GM18519 (cell line): ENCODE results near the gene DDX3X.

Source experiments
- ATAC-seq: cut with Tn5 transposase; IDR thresholded peaks from one replicate; pipeline ENCODE4 v1.9.1; 2021; ENCODE audit warnings: mild to moderate bottlenecking, moderate library complexity; ENCODE audit not compliant: unreplicated experiment, low FRiP score

The DDX3X gene

DNA sequence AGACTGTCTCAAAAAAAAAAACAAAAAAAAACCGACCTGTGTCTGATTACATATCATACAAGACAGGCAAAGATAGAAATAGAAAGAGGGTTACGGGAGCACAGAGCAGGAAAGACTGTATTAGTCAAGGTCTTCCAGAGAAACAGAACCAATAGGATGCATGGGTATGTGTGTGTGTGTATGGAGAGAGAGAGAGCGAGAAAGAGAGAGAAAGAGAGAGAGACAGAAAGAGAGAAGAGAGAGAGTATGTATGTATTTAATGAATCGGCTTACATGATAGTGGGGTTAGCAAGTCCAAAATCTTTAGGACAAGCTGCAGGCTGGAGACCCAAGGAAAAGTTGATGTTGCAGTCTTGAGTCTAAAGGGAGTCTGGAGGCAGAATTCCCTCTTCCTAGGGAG lies 7.5 kb upstream of the DDX3X start:
- ATAC-seq: no peak

DNA sequence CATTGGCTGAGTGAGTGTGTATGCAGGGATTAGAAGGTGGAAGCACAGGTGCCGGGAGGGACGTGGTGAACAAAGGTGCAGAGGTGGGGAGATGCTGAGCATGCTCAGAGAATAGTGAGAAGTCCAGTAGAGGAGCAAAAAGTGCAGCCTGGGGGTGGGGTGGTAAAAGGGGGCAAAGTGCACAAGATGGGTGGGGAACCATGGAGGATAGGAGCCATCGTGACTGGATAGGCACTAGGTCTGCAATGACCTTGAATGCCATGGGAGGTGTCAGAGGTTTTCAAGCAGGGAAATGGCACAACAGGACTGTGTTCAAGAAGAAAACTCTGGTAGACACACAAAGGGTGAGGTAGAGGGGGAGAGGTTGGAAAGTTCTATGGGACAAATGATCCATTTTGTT lies 6.6 kb upstream of the DDX3X start:
- ATAC-seq: no peak

DNA sequence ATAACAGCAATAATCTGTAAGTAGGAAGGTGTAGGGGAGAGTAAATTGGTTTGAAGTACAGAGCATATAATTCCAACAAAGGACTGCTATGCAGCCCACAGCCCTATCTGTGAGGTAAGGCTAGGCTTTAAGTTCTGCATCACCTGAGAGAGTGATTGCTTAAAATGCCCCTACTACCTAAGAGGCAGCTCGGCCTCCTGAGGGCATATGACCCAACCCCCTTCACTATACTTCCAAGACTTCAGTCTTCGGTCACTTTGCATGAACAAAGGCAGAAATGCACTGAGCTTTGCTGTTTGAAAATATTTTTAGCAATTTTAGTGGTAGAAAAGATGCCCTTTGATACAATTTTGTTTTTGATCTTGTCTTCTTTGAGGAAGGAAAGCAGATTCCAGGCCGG lies 4.9 kb upstream of the DDX3X start:
- no peak for ATAC-seq

DNA sequence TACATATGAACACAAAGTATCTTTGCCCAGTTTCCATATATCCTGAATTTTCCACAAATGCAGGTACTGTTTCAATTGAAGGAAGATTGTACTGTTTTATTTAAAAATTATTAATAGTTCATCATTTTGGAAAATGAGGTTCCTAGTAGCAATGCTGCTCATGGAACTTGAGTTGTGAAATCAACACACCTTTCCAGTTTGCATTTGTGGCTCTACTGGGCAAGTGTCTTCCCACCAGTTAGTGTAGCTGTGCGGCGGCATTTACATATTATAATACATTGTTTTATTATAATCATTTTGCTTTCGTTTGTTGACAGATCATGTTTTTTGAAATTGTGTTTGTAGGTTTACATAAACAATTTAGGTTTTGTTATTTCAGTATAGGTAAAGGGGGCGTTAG lies 2.0 kb upstream of the DDX3X start:
- ATAC-seq: no peak

DNA sequence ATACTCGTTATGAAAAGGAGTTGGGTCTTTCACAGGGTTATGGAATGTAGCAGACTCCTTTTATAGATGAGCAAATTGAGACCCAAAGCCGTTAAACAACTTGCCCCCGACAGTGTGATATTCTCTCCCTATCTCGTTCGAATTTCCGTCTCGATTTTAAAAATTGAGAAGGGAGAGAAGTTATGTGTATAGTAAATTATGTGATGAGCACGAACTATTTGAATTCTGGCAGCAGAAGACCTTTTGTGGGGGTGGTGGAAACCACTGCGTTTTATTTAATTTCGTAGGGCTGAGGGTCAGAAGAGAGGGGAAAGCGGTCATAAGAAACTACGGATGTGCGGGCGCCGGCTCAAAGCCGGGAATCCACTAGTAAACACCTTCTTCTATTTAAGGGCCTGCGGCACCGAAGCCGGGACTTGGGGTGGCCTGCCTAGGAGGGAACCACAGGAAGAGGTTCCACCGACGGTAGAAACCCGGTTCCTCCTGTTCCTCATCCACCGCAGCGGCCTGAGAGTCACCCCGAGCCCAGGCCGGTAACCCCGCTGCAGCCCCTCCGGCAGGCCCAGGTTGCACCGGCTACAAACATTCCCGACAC lies 1.5 kb upstream of the DDX3X start:
- ATAC-seq: no peak

DNA sequence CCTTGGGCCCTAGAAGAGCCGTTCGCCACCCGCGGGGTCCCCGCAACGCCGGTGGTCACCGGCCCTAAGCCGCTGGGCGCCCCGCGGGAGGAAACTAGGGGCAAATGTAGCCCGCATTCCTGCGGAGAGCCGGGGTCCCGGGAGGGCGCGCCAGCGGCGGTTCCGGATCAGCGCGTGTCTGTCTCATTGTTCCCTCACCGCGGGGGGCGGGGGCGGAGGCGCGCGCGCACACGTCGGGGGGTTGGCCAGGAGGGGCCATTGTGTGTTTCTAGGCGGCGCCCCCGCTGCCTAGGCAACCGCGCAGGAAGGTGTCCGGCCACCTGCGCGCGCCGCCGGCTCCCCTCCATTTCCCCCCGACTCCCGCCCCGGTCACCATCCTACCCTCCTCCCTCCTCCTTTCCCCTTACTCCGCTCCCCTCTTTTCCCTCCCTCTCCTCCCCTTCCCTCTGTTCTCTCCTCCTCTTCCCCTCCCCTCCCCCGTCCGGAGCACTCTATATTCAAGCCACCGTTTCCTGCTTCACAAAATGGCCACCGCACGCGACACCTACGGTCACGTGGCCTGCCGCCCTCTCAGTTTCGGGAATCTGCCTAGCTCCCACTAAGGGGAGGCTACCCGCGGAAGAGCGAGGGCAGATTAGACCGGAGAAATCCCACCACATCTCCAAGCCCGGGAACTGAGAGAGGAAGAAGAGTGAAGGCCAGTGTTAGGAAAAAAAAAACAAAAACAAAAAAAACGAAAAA lies 789 bp upstream of the DDX3X start:
- ATAC-seq: no peak

DNA sequence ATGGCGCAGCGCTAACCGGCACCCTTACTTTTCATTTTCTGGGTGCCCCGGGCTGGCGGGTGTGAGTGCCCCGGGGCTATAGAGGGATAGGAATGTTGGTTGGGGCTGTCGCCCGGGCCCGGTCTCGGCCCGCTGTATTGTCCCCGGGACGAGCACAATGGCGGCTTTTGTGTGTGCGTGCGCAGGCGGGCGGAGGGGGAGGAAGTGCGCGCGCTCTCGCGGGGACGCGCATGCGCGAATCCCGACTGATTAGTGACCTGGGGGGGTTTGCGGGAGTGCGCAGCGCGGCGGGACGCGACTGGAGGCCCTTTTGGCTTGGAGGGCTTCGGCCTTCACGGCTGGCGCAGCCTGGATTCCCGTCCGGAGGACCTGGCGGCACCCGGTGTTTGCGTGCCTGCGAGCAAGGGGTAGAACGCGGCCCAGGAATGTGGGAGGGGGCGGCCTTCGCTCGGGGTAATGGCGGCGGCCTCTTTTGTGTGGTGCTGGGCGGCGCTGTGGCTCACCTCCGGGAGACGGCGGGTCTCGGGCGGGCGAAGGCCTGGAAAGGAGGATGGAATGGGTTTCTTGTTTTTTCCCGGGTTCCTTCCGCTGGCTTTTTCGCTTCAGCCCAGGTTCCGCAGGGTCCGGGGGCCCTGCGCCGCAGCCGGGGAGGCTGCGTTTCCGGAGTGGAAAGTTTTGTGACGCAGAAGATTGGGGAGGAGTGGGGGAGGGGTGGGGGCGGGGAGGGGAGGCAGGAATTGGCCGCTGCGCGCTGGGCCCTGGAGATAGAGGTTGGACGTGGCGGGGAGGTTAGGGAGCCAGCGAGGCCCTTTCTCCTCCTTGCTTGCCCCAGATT lies 618 bp downstream of the DDX3X start:
- ATAC-seq: no peak

DNA sequence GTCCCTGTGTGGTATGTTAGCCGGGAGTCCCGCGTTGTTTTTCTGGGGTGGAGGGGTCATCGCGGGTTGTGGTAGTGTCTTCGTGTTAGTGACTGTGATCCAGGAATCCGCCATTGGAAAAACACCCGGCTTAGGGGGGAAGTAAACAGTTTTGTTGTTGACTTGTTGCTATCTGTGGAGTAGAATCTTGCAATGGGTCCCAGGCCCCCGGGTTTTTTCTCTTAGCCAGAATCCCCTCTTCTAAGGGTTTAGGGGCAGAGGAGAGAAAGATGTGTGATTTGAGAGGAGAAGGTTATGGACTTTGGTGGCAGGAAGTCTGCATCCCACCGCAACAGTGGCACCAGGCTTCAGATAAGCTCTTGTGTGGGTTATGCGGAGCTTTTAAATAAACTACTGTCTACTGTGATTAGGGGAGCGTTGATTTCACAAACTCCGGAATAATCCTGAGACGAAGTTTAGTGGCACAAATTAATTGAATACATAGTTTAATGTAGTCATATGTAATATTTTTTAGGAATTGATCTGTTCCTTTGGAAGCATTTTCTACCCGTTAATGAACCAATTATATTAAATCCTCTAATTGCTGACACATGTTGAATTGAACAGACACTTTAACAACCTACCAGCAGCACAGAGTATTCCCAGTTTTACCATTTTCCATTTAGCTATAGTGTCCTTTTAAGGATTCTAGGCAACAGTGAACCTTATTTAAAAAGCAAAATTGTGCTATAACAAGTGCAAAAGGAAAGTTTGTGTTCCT lies 1.4 kb downstream of the DDX3X start:
- no peak for ATAC-seq

DNA sequence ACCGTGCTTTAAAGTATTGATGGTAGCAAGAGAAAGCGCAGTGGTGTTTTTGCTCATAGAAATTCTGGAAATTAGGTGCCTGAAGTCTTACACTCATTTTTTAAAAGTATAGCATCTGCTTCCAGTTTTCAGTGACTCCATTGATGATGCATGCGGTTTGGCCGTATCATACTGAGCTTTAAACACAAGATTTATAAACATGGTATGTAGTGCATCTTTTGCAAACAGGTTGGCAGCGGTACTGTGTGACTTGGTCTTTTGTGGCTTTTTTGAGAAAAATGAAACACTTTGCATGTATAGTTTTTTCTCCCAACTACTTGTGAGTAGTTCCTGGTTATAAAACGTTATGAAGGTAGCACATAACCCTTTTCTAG lies 2.0 kb downstream of the DDX3X start:
- no peak for ATAC-seq

DNA sequence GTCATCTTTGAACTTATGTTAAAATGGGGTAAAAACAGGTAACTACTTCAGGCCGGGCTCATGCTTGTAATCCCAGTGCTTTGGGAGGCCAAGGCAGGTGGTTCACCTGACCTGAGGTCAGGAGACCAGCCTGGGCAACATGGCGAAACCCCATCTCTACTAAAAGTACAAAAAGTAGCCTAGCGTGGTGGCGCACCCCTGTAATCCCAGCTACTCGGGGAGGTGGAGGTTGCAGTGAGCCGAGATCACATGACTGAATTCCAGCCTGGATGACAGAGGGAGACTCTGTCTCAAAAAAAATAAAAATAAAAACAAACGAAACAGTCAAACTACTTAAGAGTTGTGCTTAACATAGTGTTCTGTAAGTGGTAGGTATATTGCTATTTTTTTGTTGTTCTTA lies 2.5 kb downstream of the DDX3X start:
- no peak for ATAC-seq

DNA sequence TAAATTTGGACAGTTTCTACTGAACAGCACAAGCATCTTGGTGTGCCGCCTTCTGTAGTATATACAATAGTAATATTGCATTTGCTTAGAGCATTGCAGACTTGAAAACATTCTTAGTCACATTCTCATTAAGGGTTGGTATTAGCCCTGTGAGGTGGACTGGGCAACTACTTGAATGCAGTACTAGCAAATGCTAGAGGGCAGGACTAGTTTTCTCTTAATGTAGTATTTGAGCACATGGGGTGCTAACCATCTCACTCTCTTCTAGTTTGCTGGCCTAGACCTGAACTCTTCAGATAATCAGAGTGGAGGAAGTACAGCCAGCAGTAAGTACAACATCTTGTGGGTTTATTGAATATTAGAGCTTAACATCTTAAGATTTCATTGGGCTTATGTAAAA lies 3.2 kb downstream of the DDX3X start:
- ATAC-seq: no peak

DNA sequence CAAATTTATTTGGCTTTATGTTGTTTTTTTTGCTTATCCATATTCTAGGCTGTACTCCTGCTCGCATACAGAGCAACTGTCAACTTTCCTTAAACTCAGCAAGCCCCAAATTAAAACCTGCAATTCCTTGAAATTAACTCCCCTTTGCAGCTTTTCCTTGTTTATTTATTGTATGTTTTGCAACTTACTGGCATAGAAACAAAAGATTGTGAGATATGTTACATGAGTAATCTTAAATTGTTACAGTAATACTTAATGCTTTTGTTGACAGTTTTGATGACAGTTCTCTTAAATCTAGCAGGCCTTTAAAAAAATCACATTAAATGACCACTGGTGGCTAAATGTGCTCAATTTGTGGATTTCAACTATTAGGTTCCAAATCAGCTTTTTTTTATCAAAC lies 4.5 kb downstream of the DDX3X start:
- no peak for ATAC-seq

DNA sequence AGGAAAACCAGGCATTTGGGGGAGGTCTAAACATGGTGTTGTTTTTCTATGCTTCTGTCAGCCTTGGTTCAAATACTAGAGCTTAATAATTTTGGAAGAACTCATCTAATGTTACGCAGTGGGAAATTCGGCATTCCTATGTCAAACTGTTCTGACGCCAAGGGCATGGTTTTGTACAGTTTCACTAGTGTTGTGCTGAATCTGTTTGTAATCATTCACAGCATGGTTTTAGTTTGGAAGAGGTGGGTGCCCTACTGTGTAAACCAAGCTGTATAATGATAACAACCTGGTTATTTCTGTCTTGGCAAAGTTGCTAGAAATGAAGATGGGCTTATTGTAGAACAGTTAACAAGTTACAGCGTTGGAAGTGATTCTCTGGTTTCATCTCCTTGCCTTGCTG lies 5.2 kb downstream of the DDX3X start:
- no peak for ATAC-seq

DNA sequence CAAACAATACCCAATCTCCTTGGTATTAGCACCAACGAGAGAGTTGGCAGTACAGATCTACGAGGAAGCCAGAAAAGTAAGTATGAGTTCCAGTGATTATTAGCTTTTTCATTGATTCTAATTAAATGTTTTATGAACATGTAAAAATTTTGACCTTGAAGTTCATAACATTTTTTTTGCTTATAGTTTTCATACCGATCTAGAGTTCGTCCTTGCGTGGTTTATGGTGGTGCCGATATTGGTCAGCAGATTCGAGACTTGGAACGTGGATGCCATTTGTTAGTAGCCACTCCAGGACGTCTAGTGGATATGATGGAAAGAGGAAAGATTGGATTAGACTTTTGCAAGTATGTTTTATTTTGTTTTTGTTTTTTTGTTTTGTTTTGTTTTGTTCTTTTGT lies 10.1 kb downstream of the DDX3X start:
- no peak for ATAC-seq

DNA sequence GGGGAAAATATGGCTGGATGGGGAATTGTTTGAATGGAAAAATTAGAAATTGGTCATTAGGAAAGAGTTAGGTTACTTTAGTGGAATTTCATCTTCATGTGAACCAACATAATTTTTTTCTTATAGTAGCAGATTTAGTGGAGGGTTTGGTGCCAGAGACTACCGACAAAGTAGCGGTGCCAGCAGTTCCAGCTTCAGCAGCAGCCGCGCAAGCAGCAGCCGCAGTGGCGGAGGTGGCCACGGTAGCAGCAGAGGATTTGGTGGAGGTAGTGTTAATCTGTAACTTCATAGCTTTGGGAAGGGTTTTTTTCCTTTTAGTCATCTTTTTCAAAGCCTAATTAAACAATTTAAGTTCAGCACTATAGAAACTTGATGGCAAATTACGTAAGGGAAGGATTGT lies 13.2 kb downstream of the DDX3X start:
- no peak for ATAC-seq

DNA sequence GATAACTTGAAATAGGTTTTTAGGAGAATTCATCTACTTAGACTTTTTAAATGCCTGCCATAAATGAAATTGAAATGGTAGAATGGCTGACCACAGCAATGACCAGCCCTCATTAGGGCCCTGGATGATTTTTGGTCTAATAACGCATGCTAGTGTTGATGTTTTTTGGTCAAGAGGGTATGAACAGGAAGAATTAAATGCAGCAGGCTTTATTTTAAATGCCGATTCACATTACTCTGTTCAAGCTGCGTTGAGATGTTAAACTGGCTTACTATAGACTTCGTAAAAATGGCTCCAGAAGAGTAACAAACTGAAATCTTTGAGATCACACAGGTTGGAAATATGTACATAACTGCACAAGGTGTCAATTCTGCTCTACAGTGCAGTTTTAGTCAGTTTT lies 14.6 kb downstream of the DDX3X start:
- no peak for ATAC-seq

DNA sequence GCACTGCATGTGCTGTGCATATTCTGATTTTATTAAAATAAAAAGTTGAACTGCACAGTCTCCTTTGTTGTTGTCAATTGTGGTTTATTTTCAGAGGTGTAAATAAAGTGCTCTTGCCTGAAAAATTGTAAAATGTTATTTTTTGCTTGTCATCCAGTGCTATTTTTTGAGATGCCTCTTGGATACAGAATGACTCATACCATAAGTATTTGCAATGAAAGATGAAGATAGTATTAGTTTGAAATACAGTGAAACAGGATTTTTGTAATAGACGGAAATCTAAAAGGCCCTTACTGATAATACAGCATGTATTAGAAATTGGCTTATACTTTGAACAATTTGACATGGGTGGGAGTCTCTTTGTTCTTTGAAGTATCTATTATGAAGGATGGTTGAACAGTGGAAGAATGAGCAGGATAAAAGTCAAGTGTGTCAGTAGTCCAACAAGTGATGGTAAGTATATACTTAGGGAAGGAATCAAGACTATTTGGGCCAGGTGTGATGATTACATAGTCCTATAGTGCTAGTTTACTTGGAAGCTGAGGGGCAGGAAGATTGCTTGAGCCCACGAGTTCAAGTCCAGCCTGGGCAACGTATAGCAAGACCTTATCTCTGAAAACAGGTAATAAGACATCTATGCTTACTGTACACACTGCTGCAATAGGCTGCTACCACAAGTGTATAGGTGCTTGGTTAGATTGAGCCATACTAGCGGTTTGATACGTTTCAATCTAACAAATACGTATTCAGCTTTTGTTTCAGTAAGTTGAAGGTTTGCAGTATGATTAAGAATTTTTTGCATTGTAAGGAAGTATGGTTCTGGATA lies 16.4 kb downstream of the DDX3X start:
- no peak for ATAC-seq

DNA sequence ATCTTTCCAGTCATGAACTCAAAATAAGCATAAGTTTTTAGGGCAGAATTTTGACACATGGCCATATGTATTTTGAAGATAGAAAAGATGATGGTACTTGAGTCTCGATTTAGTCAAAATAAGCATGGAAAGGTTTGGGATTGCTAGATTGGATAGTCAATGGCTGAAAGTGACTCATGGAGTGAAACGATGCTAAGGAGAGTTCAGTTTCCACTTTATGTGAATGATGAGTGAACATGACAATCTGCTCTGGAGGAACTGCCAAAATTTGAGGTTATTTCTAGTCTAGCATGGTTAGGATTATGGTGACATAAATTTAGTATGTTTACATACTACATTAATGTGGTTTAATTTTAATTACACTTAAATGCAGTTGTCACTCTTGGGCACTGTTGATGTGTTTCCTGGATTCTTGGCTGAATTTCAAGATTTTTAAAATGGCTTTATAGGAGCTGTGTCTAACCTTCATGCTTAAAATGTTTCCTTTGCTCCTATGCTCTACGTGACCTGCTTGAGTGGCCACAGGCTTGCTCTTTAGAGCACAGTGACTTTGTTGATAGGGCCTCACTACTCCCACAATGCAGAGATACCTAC lies 17.1 kb downstream of the DDX3X start:
- ATAC-seq: no peak

DNA sequence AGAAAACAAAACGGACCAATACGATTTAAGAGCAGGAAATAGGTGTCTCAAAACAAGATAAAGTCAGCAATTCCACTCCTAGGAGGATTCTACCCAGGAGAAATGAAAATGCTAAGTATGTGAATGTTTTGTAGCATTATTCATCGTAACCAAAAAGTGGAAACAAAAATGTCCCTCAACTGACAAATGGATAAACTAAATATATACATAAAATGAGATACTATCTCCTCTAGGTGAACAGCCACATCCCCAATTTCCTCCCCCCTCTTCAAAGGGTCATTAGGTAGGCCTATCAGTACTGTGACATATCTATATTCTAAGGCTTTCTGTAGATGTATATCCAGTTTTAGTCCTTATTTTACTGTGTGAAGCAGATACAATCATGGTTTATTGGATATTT lies 18.0 kb downstream of the DDX3X start:
- ATAC-seq: no peak

DNA sequence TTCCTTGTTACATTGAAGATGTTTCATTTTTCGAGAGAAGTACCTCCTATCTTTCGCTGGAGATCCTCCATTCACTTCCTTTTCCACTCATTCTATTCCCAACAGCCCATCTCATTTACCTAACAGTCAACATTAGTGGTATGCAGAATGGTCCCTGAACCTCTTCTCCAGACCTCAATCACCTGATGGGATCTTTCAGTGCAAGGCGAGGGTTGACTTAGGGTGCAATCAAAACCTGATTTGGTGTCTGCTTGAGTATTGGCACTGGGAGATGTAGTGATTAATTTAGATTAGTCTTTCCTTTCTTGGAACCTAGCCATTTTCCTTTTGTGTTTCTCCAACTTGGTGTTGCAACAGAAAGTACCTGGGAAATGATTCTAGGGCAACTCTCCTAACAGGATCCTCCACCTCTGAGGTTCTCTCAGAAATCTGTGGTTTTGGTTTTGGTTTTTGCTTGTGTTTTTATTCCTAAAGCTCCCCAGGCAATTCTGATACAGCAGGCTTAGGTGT lies 18.4 kb downstream of the DDX3X start:
- ATAC-seq: no peak
